HCT116 (cell line): ENCODE results near the gene NUDT22. TPM values are rescaled to one million over a fixed set of nuclear protein-coding genes. Genes with fewer than 3 reads are reported as not detected.
"Not testable (repeated sequence)": the region's sequence is repeated elsewhere in the genome, so short reads cannot be mapped to it uniquely, and the experiment has no call there.

Source experiments
- ATAC-seq: fragments of 200-7000 bp; cut with Tn5 transposase; 2 replicates; pipeline ENCODE4 v1.9.1; 2020; ENCODE audit warnings: mild to moderate bottlenecking, moderate library complexity
- BruUV-seq: library from RNA; stranded (reverse); fragments of 400-500 nt; replicated peaks from 2 replicates; lab custom pipeline; 2021; lab: Mats Ljungman, UMichigan
- CTCF ChIA-PET: fragments of 300-600 bp; sonication (Branson Sonifier 250); formaldehyde crosslinking; loops from one replicate; lab custom pipeline; 2021; ENCODE audit warnings: antibody characterized with exemption; lab: Charles Lee
- POLR2A ChIA-PET: fragments of 300-600, 350-600 bp; sonication (Branson Sonifier 250); formaldehyde crosslinking; loops from one replicate; lab custom pipeline; 2021; ENCODE audit warnings: antibody characterized with exemption; lab: Charles Lee
- RAD21 ChIA-PET, 2 experiments: fragments of 300-600 bp; sonication (Branson Sonifier 250); formaldehyde crosslinking; loops; one replicate each; lab custom pipeline; 2023; ENCODE audit warnings: low total read pairs in 2 of 2; ENCODE audit not compliant: uncharacterized antibody in 2 of 2, unreplicated experiment in 2 of 2, low non-redundant PET in 1 of 2; lab: Charles Lee
- DNase-seq: peaks from one replicate; pipeline ENCODE4 v3.0.0-alpha.2; 2010; ENCODE audit warnings: low read depth, low spot score
- H2AFZ ChIP-seq: fragments of 200-600 bp; shearing (Covaris generic), sonication (generic); 2 replicates; pipeline ENCODE4 v1.6.1; 2017; ENCODE audit warnings: low read depth, mixed run types, mixed read lengths, antibody characterized with exemption, low read length; ENCODE audit not compliant: poor library complexity, severe bottlenecking
- H3K27ac ChIP-seq: 2 replicates; pipeline ENCODE4 v1.5.1; 2012; ENCODE audit warnings: low read depth, low read length
- H3K27me3 ChIP-seq: fragments of 200-600 bp; sonication (generic); 2 replicates; pipeline ENCODE4 v1.6.1; 2016; ENCODE audit warnings: mixed run types, low read length, mixed read lengths; ENCODE audit not compliant: insufficient read depth
- H3K36me3 ChIP-seq, 2 experiments: fragments of 200-500 bp in 1 of 2; fragments of 200-600 bp in 1 of 2; sonication (Bioruptor generic) in 1 of 2; sonication (generic) in 1 of 2; 2 replicates each; pipeline versions ENCODE4 v1.5.1 to v1.6.1; 2014 to 2016; ENCODE audit warnings: low read length in 2 of 2, inconsistent platforms in 1 of 2, mixed read lengths in 1 of 2, mixed run types in 1 of 2; ENCODE audit not compliant: insufficient read depth in 2 of 2, control insufficient read depth in 1 of 2
- H3K4me1 ChIP-seq, 2 experiments: fragments of 200-600 bp in 1 of 2; sonication (generic) in 1 of 2; 2 replicates each; pipeline versions ENCODE4 v1.5.1 to v1.6.1; 2012 to 2017; ENCODE audit warnings: low read length in 2 of 2, inconsistent platforms in 1 of 2, mild to moderate bottlenecking in 1 of 2, mixed read lengths in 1 of 2, mixed run types in 1 of 2, moderate library complexity in 1 of 2; ENCODE audit not compliant: insufficient read depth in 2 of 2, control insufficient read depth in 1 of 2
- H3K4me2 ChIP-seq: fragments of 200-600 bp; sonication (generic); 2 replicates; pipeline ENCODE4 v1.6.1; 2017; ENCODE audit warnings: mixed run types, low read length, mixed read lengths
- H3K4me3 ChIP-seq, 2 experiments: fragments of 200-600 bp in 1 of 2; sonication (generic) in 1 of 2; replicated peaks in 1 of 2; 2 replicates each; pipeline ENCODE4 v1.5.1; 2011 to 2016; ENCODE audit warnings: low read length in 2 of 2, control low read depth in 1 of 2, low read depth in 1 of 2, mild to moderate bottlenecking in 1 of 2, mixed read lengths in 1 of 2, mixed run types in 1 of 2
- H3K79me2 ChIP-seq: fragments of 200-600 bp; sonication (generic); 2 replicates; pipeline ENCODE4 v1.6.1; 2017; ENCODE audit warnings: mild to moderate bottlenecking, mixed run types, low read length, moderate library complexity, mixed read lengths; ENCODE audit not compliant: insufficient read depth
- H3K9ac ChIP-seq: fragments of 200-600 bp; sonication (generic); 2 replicates; pipeline ENCODE4 v1.6.1; 2016; ENCODE audit warnings: low read length, mixed read lengths
- H3K9me2 ChIP-seq: fragments of 200-600 bp; sonication (generic), shearing (Covaris generic); 2 replicates; pipeline ENCODE4 v1.6.1; 2017; ENCODE audit warnings: mixed run types, mild to moderate bottlenecking, moderate library complexity; ENCODE audit not compliant: insufficient read depth
- H3K9me3 ChIP-seq, 2 experiments: fragments of 200-500 bp in 1 of 2; fragments of 200-600 bp in 1 of 2; sonication (Bioruptor generic) in 1 of 2; sonication (generic) in 1 of 2; 2 replicates each; pipeline ENCODE4 v1.6.1; 2014 to 2017; ENCODE audit warnings: low read length in 2 of 2, mixed read lengths in 2 of 2, inconsistent platforms in 1 of 2, low read depth in 1 of 2, mild to moderate bottlenecking in 1 of 2, mixed run types in 1 of 2, moderate library complexity in 1 of 2; ENCODE audit not compliant: control insufficient read depth in 1 of 2, insufficient read depth in 1 of 2
- H4K20me1 ChIP-seq: fragments of 200-600 bp; sonication (generic), shearing (Covaris generic); 2 replicates; pipeline ENCODE4 v1.6.1; 2017; ENCODE audit warnings: mixed run types, mild to moderate bottlenecking, moderate library complexity; ENCODE audit not compliant: insufficient read depth
- CEBPB ChIP-seq: IDR thresholded peaks from 2 replicates; pipeline ENCODE4 v1.6.1; 2012; ENCODE audit warnings: low read depth
- EGR1 ChIP-seq: IDR thresholded peaks from 2 replicates; pipeline ENCODE4 v1.6.1; 2012; ENCODE audit warnings: low read depth
- EZH2 ChIP-seq: fragments of 200-600 bp; sonication (generic); IDR thresholded peaks from 2 replicates; pipeline ENCODE4 v1.6.1; 2017; ENCODE audit warnings: antibody characterized with exemption, mixed run types
- POLR2AphosphoS5 ChIP-seq: IDR thresholded peaks from 2 replicates; pipeline ENCODE4 v1.6.1; 2011; ENCODE audit warnings: mild to moderate bottlenecking, low read depth, low read length, moderate library complexity
- RAD21 ChIP-seq: IDR thresholded peaks from 2 replicates; pipeline ENCODE4 v1.6.1; 2012; ENCODE audit warnings: low read depth, mild to moderate bottlenecking
- REST ChIP-seq: IDR thresholded peaks from 2 replicates; pipeline ENCODE4 v1.6.1; 2012; ENCODE audit warnings: low read depth
- SIN3A ChIP-seq: IDR thresholded peaks from 2 replicates; pipeline ENCODE4 v1.6.1; 2012; ENCODE audit warnings: low read depth
- SP1 ChIP-seq: IDR thresholded peaks from 2 replicates; pipeline ENCODE4 v1.6.1; 2012; ENCODE audit warnings: low read depth
- SRF ChIP-seq: IDR thresholded peaks from 2 replicates; pipeline ENCODE4 v1.6.1; 2012; ENCODE audit warnings: low read depth
- TCF7L2 ChIP-seq: IDR thresholded peaks from 2 replicates; pipeline ENCODE4 v1.7.0; 2011; ENCODE audit warnings: borderline replicate concordance, inconsistent platforms; ENCODE audit not compliant: insufficient read depth, insufficient read length; ENCODE audit errors: extremely low read depth
- ZFX ChIP-seq: fragments of 450-650 bp; IDR thresholded peaks from 2 replicates; pipeline ENCODE4 v1.6.1; 2017
- ZNF274 ChIP-seq: fragments of 200-500 bp; sonication (Bioruptor generic); IDR thresholded peaks from 2 replicates; pipeline ENCODE4 v1.6.1; 2014; ENCODE audit warnings: mild to moderate bottlenecking, low read depth, low read length, inconsistent platforms
- intact Hi-C: fragments of 100-400 bp; cut with micrococcal nuclease; formaldehyde crosslinking; loops from 2 replicates; pipeline ENCODE4 v1.10.0; 2022
- total RNA-seq: library from RNA; stranded (reverse); gene quantifications from one replicate; pipeline ENCODE4 v1.2.1, GENCODE V29; 2021; ENCODE audit not compliant: unreplicated experiment

NUDT22 gene
- total RNA-seq, 1 experiment from 2014 or later = 70.9 TPM

- H3K9me3 ChIP-seq = no peaks in the 10 kb centered on the region
- no peaks in the 10 kb centered on the region for H3K27me3 ChIP-seq
- H3K4me3 ChIP-seq = peak overlapping the region; percentile 99 to 100
- TF ChIP-seq POLR2AphosphoS5 = peak; percentile 69
- no peak for TF ChIP-seq RAD21
- no peak for TF ChIP-seq TCF7L2
- TF ChIP-seq CEBPB = no peak
- TF ChIP-seq ZFX = peak; percentile 23; the same call in 1 of the 2 replicates
- no peak for TF ChIP-seq SRF
- no peak for TF ChIP-seq EGR1
- no peak for TF ChIP-seq SP1
- TF ChIP-seq REST = no peak
- TF ChIP-seq ZNF274 = no peak
- TF ChIP-seq SIN3A = no peak
- TF ChIP-seq EZH2 = no peak
- peaks cover 36 to 74% of the 10 kb centered on the region in 2 experiments for H3K4me1 ChIP-seq
- intact Hi-C loops = no loop called here
- BruUV-seq = TSS peak; percentile 49
- H3K36me3 ChIP-seq = peaks cover 0 to 12% of the 10 kb centered on the region in 2 experiments; a peak in 1 of 4 replicates
- peak overlapping the region; percentile 94 for H3K27ac ChIP-seq
- no peak for ATAC-seq
- H3K4me2 ChIP-seq = peak overlapping the region; percentile 84
- ChIA-PET CTCF (interaction anchor here (0.6 to 3.1 kb wide), 4 partner anchors 24 to 110 kb away, joined by 3 to 15 read pairs (median 8); no protein-coding TSS in a partner anchor), POLR2A (interaction anchor here (1.1 to 4.6 kb wide), 7 partner anchors 20 to 71 kb away, joined by 3 to 29 read pairs (median 5); partner anchors contain the start of genes NUDT22, PRDX5, STIP1 and TRMT112), RAD21 (interaction anchor here in 1 of 2 experiments (1.1 kb wide), 1 partner anchor 41 kb away, joined by 4 read pairs; no protein-coding TSS in a partner anchor)
- no peaks in the 10 kb centered on the region for H4K20me1 ChIP-seq
- no peak overlapping the region for H2AFZ ChIP-seq
- H3K9me2 ChIP-seq = no peaks in the 10 kb centered on the region
- DNase-seq = no peak
- H3K9ac ChIP-seq = peak overlapping the region; percentile 100
- H3K79me2 ChIP-seq = peaks cover 48% of the 10 kb centered on the region
Observed at GRCh38 chr11:64245797-64246620, 19.9 kb downstream of the NUDT22 start.

GRCh38 chr11:64246621-64246870, 20.5 kb downstream of the NUDT22 start:
- peaks cover 36 to 76% of the 10 kb centered on the region in 2 experiments for H3K4me1 ChIP-seq
- BruUV-seq, H4K20me1 ChIP-seq, intact Hi-C loops, H3K9me2 ChIP-seq, H2AFZ ChIP-seq, H3K9me3 ChIP-seq, H3K27me3 ChIP-seq, DNase-seq: not testable (repeated sequence)
- H3K4me2 ChIP-seq = peak overlapping the region; percentile 96; the same call in 1 of the 2 replicates
- peak overlapping the region; percentile 100 for H3K9ac ChIP-seq
- ChIA-PET CTCF (interaction anchor here (0.6 to 3.1 kb wide), 4 partner anchors 24 to 109 kb away, joined by 3 to 15 read pairs (median 8); no protein-coding TSS in a partner anchor), POLR2A (interaction anchor here (0.6 to 4.6 kb wide), 5 partner anchors 24 to 442 kb away, joined by 3 to 29 read pairs (median 3); partner anchors contain the start of genes PRDX5 and TRMT112), RAD21 (interaction anchor here in 1 of 2 experiments (1.1 kb wide), 1 partner anchor 42 kb away, joined by 4 read pairs; no protein-coding TSS in a partner anchor)
- peak overlapping the region; percentile 99 to 100 for H3K4me3 ChIP-seq
- H3K36me3 ChIP-seq = peaks cover 0 to 12% of the 10 kb centered on the region in 2 experiments; a peak in 1 of 4 replicates
- peak; percentile 0 for ATAC-seq
- H3K79me2 ChIP-seq = peaks cover 50% of the 10 kb centered on the region
- H3K27ac ChIP-seq = peak overlapping the region; percentile 94
